ENCODE measurements around the gene FABP7. TPM values are rescaled to one million over a fixed set of nuclear protein-coding genes. Genes with fewer than 3 reads are reported as not detected.

FABP7 gene
- total RNA-seq, 1 experiment from 2014 or later: not detected

DNA sequence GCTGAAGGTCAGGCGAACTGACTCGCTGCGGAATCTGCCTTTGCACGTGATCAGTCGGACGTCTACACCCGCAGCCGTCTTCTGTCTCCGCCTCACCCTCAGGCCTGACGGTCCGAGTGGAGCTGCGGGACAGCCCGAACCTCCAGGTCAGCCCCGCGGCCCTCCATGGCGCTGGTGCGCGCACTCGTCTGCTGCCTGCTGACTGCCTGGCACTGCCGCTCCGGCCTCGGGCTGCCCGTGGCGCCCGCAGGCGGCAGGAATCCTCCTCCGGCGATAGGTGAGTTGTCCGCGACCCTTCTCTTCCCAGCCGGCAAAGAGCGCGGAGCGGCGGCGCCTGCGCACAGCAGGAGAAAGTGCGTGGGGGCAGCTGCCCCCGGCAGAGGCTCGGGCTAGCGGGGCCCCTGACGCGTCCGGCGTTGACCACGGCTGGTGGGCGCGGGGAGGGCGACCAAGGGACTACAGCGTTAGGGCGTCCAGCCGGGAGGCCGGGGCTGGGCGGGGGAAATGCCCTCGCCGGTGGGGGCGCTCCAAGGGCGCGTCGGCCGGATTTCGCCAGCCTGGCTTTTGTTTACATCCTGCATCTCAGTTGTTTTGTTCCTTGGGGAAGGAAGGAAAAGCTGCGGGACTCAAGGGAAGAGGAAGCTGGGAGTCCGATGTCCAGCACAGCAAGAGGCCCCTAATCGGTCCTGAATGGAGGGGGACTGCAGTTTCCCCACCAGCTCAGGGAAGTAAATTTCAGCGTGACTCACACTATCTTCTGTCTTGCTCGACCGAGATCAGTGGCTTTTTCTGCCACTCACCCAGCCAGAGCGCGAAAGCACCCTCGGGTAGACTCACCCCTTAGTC, 9.9 kb downstream of the FABP7 start, which contains the start of gene SMPDL3A:
Gene SMPDL3A (plus strand): TSS at position 77 of the 846 bp plus-strand sequence. CDS start 89 bp downstream, at position 166.
- Histone ChIP-seq H3K27ac (ENCODE audit: low read depth, low read length) (peak within 1 kb of the TSS; percentile 74), H3K36me3 (ENCODE audit: control insufficient read depth in 1 of 2, insufficient read depth in 2 of 2, low read length in 2 of 2) (no peaks in the 10 kb centered on the region), H2AFZ (ENCODE audit: low read depth, low read length, poor library complexity, severe bottlenecking) (peak within 1 kb of the TSS; percentile 47), H4K20me1 (ENCODE audit: insufficient read depth) (no peaks in the 10 kb centered on the region), H3K4me3 (replicated peaks in 1 of 2; ENCODE audit: low read depth in 1 of 2, low read length in 2 of 2) (peak within 1 kb of the TSS; percentile 68 to 72), H3K9ac (ENCODE audit: low read length) (peak within 1 kb of the TSS; percentile 64), H3K9me3 (ENCODE audit: control insufficient read depth in 1 of 2, insufficient read depth in 1 of 2, low read depth in 1 of 2, low read length in 2 of 2) (no peaks in the 10 kb centered on the region), H3K4me2 (ENCODE audit: low read length) (peak within 1 kb of the TSS; percentile 95), H3K79me2 (ENCODE audit: insufficient read depth, low read length) (no peaks in the 10 kb centered on the region), H3K4me1 (ENCODE audit: control insufficient read depth in 1 of 2, insufficient read depth in 2 of 2, low read length in 2 of 2) (peaks cover 13 to 21% of the 10 kb centered on the region in 2 experiments), H3K27me3 (ENCODE audit: insufficient read depth, low read length) (no peaks in the 10 kb centered on the region), H3K9me2 (ENCODE audit: insufficient read depth) (no peaks in the 10 kb centered on the region)
- intact Hi-C loops (cut with micrococcal nuclease): no loop called here
- no TSS peak for BruUV-seq (replicated peaks)
- CTCF ChIA-PET: interaction anchor here (0.8 to 1.7 kb wide), 6 partner anchors 8 to 58 kb away, joined by 3 to 15 read pairs (median 4); no protein-coding TSS in a partner anchor
- DNase-seq (ENCODE audit: low read depth, low spot score) (peak; percentile 57), ATAC-seq (peak; percentile 84)
- POLR2A ChIA-PET: interaction anchor here (1.0 to 1.8 kb wide), 5 partner anchors 9 to 93 kb away, joined by 3 to 18 read pairs (median 5); no protein-coding TSS in a partner anchor
- TF ChIP-seq YY1 (IDR thresholded peaks at IDR 0.05; ENCODE audit: extremely low read depth, insufficient replicate concordance, low read depth, low read length): peak; percentile 35
- TF ChIP-seq, protein P1, sequence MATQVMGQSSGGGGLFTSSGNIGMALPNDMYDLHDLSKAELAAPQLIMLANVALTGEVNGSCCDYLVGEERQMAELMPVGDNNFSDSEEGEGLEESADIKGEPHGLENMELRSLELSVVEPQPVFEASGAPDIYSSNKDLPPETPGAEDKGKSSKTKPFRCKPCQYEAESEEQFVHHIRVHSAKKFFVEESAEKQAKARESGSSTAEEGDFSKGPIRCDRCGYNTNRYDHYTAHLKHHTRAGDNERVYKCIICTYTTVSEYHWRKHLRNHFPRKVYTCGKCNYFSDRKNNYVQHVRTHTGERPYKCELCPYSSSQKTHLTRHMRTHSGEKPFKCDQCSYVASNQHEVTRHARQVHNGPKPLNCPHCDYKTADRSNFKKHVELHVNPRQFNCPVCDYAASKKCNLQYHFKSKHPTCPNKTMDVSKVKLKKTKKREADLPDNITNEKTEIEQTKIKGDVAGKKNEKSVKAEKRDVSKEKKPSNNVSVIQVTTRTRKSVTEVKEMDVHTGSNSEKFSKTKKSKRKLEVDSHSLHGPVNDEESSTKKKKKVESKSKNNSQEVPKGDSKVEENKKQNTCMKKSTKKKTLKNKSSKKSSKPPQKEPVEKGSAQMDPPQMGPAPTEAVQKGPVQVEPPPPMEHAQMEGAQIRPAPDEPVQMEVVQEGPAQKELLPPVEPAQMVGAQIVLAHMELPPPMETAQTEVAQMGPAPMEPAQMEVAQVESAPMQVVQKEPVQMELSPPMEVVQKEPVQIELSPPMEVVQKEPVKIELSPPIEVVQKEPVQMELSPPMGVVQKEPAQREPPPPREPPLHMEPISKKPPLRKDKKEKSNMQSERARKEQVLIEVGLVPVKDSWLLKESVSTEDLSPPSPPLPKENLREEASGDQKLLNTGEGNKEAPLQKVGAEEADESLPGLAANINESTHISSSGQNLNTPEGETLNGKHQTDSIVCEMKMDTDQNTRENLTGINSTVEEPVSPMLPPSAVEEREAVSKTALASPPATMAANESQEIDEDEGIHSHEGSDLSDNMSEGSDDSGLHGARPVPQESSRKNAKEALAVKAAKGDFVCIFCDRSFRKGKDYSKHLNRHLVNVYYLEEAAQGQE (IDR thresholded peaks at IDR 0.05; ENCODE audit: low read depth): no peak
- TF ChIP-seq POLR2A (IDR thresholded peaks at IDR 0.05; ENCODE audit: borderline replicate concordance, extremely low read depth, insufficient read depth, insufficient read length): peak; percentile 33
- peak; percentile 33; the same call in 1 of the 2 replicates for TF ChIP-seq CBX3 (IDR thresholded peaks at IDR 0.05; ENCODE audit: low read depth)
- no peak; the same call in 1 of the 2 replicates for TF ChIP-seq EGR1 (IDR thresholded peaks at IDR 0.05; ENCODE audit: low read depth)
- TF ChIP-seq, protein P2, sequence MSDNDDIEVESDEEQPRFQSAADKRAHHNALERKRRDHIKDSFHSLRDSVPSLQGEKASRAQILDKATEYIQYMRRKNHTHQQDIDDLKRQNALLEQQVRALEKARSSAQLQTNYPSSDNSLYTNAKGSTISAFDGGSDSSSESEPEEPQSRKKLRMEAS (IDR thresholded peaks at IDR 0.05): peak; percentile 55
- TF ChIP-seq ZNF274 (IDR thresholded peaks at IDR 0.05; ENCODE audit: low read depth, low read length): no peak
- TF ChIP-seq ZFX (IDR thresholded peaks at IDR 0.05): peak; percentile 51
- TF ChIP-seq SIN3A (IDR thresholded peaks at IDR 0.05; ENCODE audit: low read depth): no peak
- TF ChIP-seq, protein P3, sequence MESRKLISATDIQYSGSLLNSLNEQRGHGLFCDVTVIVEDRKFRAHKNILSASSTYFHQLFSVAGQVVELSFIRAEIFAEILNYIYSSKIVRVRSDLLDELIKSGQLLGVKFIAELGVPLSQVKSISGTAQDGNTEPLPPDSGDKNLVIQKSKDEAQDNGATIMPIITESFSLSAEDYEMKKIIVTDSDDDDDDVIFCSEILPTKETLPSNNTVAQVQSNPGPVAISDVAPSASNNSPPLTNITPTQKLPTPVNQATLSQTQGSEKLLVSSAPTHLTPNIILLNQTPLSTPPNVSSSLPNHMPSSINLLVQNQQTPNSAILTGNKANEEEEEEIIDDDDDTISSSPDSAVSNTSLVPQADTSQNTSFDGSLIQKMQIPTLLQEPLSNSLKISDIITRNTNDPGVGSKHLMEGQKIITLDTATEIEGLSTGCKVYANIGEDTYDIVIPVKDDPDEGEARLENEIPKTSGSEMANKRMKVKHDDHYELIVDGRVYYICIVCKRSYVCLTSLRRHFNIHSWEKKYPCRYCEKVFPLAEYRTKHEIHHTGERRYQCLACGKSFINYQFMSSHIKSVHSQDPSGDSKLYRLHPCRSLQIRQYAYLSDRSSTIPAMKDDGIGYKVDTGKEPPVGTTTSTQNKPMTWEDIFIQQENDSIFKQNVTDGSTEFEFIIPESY (IDR thresholded peaks at IDR 0.05; ENCODE audit: extremely low read depth, insufficient replicate concordance, low read length): no peak
- TF ChIP-seq SP1 (IDR thresholded peaks at IDR 0.05; ENCODE audit: low read depth): no peak
- TF ChIP-seq POLR2AphosphoS5 (IDR thresholded peaks at IDR 0.05; ENCODE audit: low read depth, low read length): peak; percentile 54; the same call in 1 of the 2 replicates
- TF ChIP-seq ELF1 (IDR thresholded peaks at IDR 0.05; ENCODE audit: borderline replicate concordance, low read depth): no peak
- TF ChIP-seq, protein P4, sequence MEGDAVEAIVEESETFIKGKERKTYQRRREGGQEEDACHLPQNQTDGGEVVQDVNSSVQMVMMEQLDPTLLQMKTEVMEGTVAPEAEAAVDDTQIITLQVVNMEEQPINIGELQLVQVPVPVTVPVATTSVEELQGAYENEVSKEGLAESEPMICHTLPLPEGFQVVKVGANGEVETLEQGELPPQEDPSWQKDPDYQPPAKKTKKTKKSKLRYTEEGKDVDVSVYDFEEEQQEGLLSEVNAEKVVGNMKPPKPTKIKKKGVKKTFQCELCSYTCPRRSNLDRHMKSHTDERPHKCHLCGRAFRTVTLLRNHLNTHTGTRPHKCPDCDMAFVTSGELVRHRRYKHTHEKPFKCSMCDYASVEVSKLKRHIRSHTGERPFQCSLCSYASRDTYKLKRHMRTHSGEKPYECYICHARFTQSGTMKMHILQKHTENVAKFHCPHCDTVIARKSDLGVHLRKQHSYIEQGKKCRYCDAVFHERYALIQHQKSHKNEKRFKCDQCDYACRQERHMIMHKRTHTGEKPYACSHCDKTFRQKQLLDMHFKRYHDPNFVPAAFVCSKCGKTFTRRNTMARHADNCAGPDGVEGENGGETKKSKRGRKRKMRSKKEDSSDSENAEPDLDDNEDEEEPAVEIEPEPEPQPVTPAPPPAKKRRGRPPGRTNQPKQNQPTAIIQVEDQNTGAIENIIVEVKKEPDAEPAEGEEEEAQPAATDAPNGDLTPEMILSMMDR (IDR thresholded peaks at IDR 0.05 in 2 of 3, conservative IDR thresholded peaks at IDR 0.05 in 1 of 3; ENCODE audit: borderline replicate concordance in 1 of 3, insufficient read depth in 1 of 3, low read depth in 2 of 3, low read length in 2 of 3): peak; percentile 28 to 58 (median 55); a peak in 4 of 6 replicates
- TF ChIP-seq RAD21 (IDR thresholded peaks at IDR 0.05; ENCODE audit: low read depth): peak; percentile 25; the same call in 1 of the 2 replicates
- RAD21 ChIA-PET (ENCODE audit: low non-redundant PET in 1 of 2, low total read pairs in 2 of 2, uncharacterized antibody in 2 of 2, unreplicated experiment in 2 of 2): no interaction called here
